HL-60 (cell line): ENCODE measurements around the gene TANGO2.

Experiments
- POLR2AphosphoS5 ChIP-seq: IDR thresholded peaks from 2 replicates; pipeline ENCODE4 v1.6.1; 2012; ENCODE audit warnings: low read depth
- SPI1 ChIP-seq: IDR thresholded peaks from 2 replicates; pipeline ENCODE4 v1.6.1; 2012; ENCODE audit warnings: low read depth, mild to moderate bottlenecking, borderline replicate concordance
- TF ChIP-seq, protein P1 (sequence below): IDR thresholded peaks from one replicate; pipeline ENCODE4 v1.5.1; 2011; ENCODE audit warnings: low read length, control low read depth, inconsistent platforms; ENCODE audit not compliant: insufficient read depth

DNA sequence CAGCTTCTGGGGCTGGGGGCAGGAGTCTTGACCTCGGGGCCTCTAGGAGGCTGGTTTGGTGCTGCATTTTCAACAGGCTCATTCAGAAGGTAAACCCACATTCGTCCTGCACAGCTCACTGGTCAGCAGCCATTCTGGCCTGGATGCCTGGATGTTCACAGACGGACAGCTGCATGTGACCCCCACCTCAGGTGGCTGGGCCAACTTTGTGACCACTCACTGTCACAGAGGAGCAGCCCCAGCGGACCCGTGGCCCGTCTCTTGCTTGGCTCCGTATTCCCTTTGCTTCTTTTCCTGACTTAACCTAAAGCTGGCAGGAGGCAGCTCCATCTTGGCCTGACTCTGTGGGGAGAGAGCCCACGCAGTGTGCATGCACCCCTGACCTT, 67.3 kb downstream of the TANGO2 start:
- TF ChIP-seq, protein P1, sequence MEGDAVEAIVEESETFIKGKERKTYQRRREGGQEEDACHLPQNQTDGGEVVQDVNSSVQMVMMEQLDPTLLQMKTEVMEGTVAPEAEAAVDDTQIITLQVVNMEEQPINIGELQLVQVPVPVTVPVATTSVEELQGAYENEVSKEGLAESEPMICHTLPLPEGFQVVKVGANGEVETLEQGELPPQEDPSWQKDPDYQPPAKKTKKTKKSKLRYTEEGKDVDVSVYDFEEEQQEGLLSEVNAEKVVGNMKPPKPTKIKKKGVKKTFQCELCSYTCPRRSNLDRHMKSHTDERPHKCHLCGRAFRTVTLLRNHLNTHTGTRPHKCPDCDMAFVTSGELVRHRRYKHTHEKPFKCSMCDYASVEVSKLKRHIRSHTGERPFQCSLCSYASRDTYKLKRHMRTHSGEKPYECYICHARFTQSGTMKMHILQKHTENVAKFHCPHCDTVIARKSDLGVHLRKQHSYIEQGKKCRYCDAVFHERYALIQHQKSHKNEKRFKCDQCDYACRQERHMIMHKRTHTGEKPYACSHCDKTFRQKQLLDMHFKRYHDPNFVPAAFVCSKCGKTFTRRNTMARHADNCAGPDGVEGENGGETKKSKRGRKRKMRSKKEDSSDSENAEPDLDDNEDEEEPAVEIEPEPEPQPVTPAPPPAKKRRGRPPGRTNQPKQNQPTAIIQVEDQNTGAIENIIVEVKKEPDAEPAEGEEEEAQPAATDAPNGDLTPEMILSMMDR: no peak
- no peak for TF ChIP-seq SPI1
- no peak for TF ChIP-seq POLR2AphosphoS5
